Measurements from ENCODE around the gene PERCC1. TPM values are rescaled to one million over a fixed set of nuclear protein-coding genes. Genes with fewer than 3 reads are reported as not detected.

PERCC1 gene
- total and polyA plus RNA-seq, 9 of the 15 experiments (the other 6 are each of a cell fraction or from before 2014, with no cell fraction given) = not detected

GRCh38 chr16:1451702-1452392 lies 21.0 kb downstream of the PERCC1 start:
- POLR2A ChIA-PET = interaction anchor here (0.5 kb wide), 1 partner anchor 21 kb away, joined by 3 read pairs; no protein-coding TSS in a partner anchor
- Histone ChIP-seq H3K4me2 (ENCODE audit: insufficient read depth, low read length) (no peak overlapping the region), H3K9me1 (ENCODE audit: control insufficient read depth, insufficient read depth, low read length) (peaks cover 2% of the 10 kb centered on the region), H3K9me3 (replicated peaks; ENCODE audit: control insufficient read depth, insufficient read depth, low read depth, low read length) (no peaks in the 10 kb centered on the region), H3K27ac (ENCODE audit: extremely low read depth, low read depth, low read length) (no peak overlapping the region), H3K27me3 (ENCODE audit: control insufficient read depth in 2 of 2, insufficient read depth in 2 of 2, low read length in 2 of 2) (no peaks in the 10 kb centered on the region), H3K36me3 (ENCODE audit: control insufficient read depth, insufficient read depth, low read length) (peaks cover 83% of the 10 kb centered on the region; the same call in 2 of the 3 replicates), H3K9ac (ENCODE audit: insufficient read depth in 1 of 2, low read depth in 2 of 2, low read length in 2 of 2) (peak overlapping the region in 1 of 2 experiments; percentile 17; a peak in 1 of 4 replicates), H3K4me1 (replicated peaks in 1 of 2; ENCODE audit: control insufficient read depth in 2 of 2, insufficient read depth in 2 of 2, low read length in 2 of 2) (peaks cover 0 to 19% of the 10 kb centered on the region in 2 experiments; a peak in 2 of 5 replicates), H4K20me1 (replicated peaks; ENCODE audit: control insufficient read depth, insufficient read depth, low read length) (no peaks in the 10 kb centered on the region), H3K4me3 (no peak overlapping the region), H2AFZ (ENCODE audit: low read depth, low read length) (no peak overlapping the region), H3K79me2 (ENCODE audit: control insufficient read depth, insufficient read depth, low read length) (no peaks in the 10 kb centered on the region)
- TF ChIP-seq PHF20 (IDR thresholded peaks at IDR 0.05; ENCODE audit: partially characterized antibody) = no peak
- peak; percentile 59 for TF ChIP-seq POLR2G (IDR thresholded peaks at IDR 0.05; ENCODE audit: low read depth, low read length)
- TF ChIP-seq RBFOX2 (IDR thresholded peaks at IDR 0.05; ENCODE audit: low read depth, low read length) = 0 out of 2 replicates have a peak, but pooled peaks have one; percentile 12
- CTCF ChIA-PET (ENCODE audit: low intra/inter-chr PET ratio) = no interaction called here
- WGBS (ENCODE audit: insufficient coverage, low coverage, missing lambda C conversion rate) = 92% methylated on average over 30 of the region's 34 CpGs
- no TSS peak for BruUV-seq (replicated peaks)
- intact Hi-C loops (cut with micrococcal nuclease) = no loop called here
- DNase-seq (ENCODE audit: extremely low read depth in 1 of 4, low spot score in 3 of 4) (no peak), ATAC-seq (no peak; the same call in 2 of the 3 replicates), FAIRE-seq (no peak)
- in situ Hi-C loops (cut with MboI) = no loop called here

GRCh38 chr16:1452530-1452929 lies 21.7 kb downstream of the PERCC1 start:
- ChIA-PET CTCF (ENCODE audit: low intra/inter-chr PET ratio) (no interaction called here), POLR2A (no interaction called here)
- DNase-seq (ENCODE audit: extremely low read depth in 1 of 4, low spot score in 3 of 4) = no peak
- H3K27ac ChIP-seq (ENCODE audit: extremely low read depth, low read depth, low read length) = no peak overlapping the region
- H2AFZ ChIP-seq (ENCODE audit: low read depth, low read length) = no peak overlapping the region
- FAIRE-seq = no peak
- peaks cover 2% of the 10 kb centered on the region for H3K9me1 ChIP-seq (ENCODE audit: control insufficient read depth, insufficient read depth, low read length)
- peaks cover 0 to 17% of the 10 kb centered on the region in 2 experiments; a peak in 2 of 5 replicates for H3K4me1 ChIP-seq (replicated peaks in 1 of 2; ENCODE audit: control insufficient read depth in 2 of 2, insufficient read depth in 2 of 2, low read length in 2 of 2)
- no peak overlapping the region for H3K4me2 ChIP-seq (ENCODE audit: insufficient read depth, low read length)
- peaks cover 81% of the 10 kb centered on the region; the same call in 2 of the 3 replicates for H3K36me3 ChIP-seq (ENCODE audit: control insufficient read depth, insufficient read depth, low read length)
- 86% methylated on average over 8 of the region's 20 CpGs for WGBS (ENCODE audit: insufficient coverage, low coverage, missing lambda C conversion rate)
- no peak for ATAC-seq
- no peaks in the 10 kb centered on the region for H4K20me1 ChIP-seq (replicated peaks; ENCODE audit: control insufficient read depth, insufficient read depth, low read length)
- BruUV-seq (replicated peaks) = no TSS peak
- no peaks in the 10 kb centered on the region for H3K79me2 ChIP-seq (ENCODE audit: control insufficient read depth, insufficient read depth, low read length)
- in situ Hi-C loops (cut with MboI) = no loop called here
- no peaks in the 10 kb centered on the region for H3K27me3 ChIP-seq (ENCODE audit: control insufficient read depth in 2 of 2, insufficient read depth in 2 of 2, low read length in 2 of 2)
- H3K9ac ChIP-seq (ENCODE audit: insufficient read depth in 1 of 2, low read depth in 2 of 2, low read length in 2 of 2) = no peak overlapping the region; a peak in 1 of 4 replicates
- H3K4me3 ChIP-seq = no peak overlapping the region
- intact Hi-C loops (cut with micrococcal nuclease) = no loop called here
- no peaks in the 10 kb centered on the region for H3K9me3 ChIP-seq (replicated peaks; ENCODE audit: control insufficient read depth, insufficient read depth, low read depth, low read length)

Data from K562 (cell line).